GM18951 (cell line): ENCODE data around the gene TMEM80.
"Not testable (repeated sequence)": the region's sequence is repeated elsewhere in the genome, so short reads cannot be mapped to it uniquely, and the experiment has no call there.

ENCODE experiments used
- POLR2A ChIP-seq: IDR thresholded peaks from 4 replicates; pipeline ENCODE4 v1.6.1; 2011; ENCODE audit warnings: mild to moderate bottlenecking; ENCODE audit not compliant: insufficient read length, insufficient read depth; ENCODE audit errors: extremely low read depth
- in situ Hi-C: fragments of 300-500 bp; cut with MboI; formaldehyde crosslinking; loops from one replicate; pipeline ENCODE4 v1.12.0; 2022; ENCODE audit warnings: low sequenced_read_pairs, mixed read lengths, inconsistent platforms; ENCODE audit not compliant: unreplicated experiment

The TMEM80 gene

DNA sequence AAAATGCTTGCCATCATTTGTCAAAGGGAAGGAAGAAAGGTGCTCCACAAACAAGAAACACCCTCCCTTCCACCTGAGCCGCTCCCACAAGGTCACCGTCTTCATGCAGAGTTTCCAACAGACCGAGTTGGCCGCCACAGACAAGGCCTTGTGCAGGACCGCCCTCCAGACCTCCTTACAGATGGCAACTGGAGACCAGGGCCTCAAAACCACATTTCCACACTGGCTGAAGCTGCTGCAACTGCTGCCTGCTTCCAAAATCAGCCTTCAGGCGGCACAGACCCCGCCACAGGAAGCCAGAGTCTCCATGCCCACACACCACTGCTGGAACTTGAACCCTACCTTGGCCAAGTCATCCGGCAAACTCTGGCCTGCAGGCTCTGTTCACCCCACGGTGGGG is 6.9 kb upstream of the TMEM80 start:
- no peak for TF ChIP-seq POLR2A
- in situ Hi-C loops: no loop called here

DNA sequence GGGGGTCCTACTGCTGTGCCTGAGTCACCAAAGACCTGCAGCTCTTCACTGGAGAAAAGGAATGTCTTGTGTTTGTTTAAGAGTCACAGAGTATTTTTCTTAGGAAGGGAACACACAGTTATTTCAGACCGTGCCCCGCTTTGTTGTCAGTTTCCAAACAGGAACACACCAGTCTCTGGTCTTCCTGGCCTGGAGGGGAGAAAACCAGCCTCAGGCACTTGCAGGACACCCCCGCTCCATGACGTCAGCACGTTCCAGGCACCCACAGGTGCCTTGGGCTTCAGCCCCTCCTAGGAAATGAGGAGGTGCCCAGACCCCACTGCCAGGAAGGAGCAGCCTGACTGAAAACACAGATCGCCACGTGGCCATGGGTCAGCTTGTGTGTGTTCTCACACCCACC is 6.0 kb upstream of the TMEM80 start:
- TF ChIP-seq POLR2A: no peak
- in situ Hi-C loops: no loop called here

DNA sequence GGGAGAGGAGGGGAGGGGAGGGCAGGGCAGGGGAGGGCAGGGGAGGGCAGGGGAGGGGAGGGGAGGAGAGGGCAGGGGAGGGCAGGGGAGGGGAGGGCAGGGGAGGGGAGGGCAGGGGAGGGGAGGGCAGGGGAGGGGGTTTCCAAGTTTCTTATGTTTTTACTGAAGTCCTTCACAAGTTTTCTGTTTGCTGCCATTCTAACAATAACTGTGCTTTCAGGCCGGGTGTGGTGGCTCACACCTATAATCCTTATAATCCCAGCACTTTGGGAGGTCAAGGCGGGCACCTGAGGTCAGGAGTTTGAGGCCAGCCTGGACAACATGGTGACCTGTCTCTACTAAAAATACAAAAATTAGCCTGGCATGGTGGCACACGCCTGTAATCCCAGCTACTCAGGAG is 5.4 kb upstream of the TMEM80 start:
- in situ Hi-C loops: not testable (repeated sequence)

- no peak for TF ChIP-seq POLR2A
- in situ Hi-C loops: no loop called here
Observed at GRCh38 chr11:690738-691633, 4.6 kb upstream of the TMEM80 start.

- in situ Hi-C loops: no loop called here
- no peak for TF ChIP-seq POLR2A
Observed at GRCh38 chr11:691710-692590, 3.7 kb upstream of the TMEM80 start.

DNA sequence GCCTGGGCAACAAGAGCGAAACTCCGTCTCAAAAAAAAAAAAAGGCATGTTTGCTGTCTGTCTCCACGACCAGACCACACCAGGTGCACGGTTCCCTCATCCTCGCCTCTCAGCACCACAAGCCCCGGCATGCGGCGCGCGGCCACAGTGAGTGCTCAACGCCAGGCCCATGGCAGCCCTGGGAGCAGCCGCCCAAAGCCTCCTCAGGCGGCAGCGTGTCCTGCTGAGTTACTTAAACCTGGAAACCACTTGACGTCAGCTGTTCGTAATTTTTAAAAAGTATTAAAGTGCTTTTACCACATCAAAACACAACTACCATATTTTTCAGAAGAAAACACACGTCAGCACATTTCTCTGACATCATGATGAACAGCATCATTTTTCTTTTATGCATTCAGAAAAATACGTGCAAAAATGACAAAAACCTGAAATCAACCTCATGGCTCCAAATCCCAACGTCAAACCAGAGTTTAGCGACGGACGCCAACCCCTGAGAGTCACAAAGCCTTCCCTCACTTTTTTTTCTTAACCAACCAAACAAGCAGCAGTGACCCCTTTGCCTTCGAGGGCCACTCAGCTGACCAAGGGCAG is 2.7 kb upstream of the TMEM80 start:
- in situ Hi-C loops: no loop called here
- no peak for TF ChIP-seq POLR2A

DNA sequence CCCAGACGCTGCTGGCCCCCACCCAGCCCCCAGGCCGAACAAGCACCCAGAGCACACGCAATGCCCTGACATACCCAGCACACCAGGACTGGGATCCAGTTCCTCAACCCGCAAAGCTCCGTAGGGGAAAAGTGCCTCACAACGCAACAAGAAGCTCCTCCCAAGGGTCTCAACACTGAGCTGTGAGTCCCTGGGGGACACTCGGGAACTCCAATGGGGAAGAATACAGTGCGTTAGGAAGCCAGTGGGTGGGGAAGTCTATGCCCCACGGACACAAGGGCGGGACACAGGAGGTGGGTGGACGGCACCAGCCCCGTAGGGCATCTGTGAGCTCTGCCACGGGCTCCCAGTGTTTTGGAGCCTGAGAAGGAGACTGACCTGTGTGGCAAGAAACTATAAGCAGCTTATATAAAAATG is 2.2 kb upstream of the TMEM80 start:
- in situ Hi-C loops: no loop called here
- TF ChIP-seq POLR2A: no peak

- in situ Hi-C loops: no loop called here
- no peak for TF ChIP-seq POLR2A
Observed at GRCh38 chr11:693887-694562, 1.6 kb upstream of the TMEM80 start.

GRCh38 chr11:694563-695287 is 891 bp upstream of the TMEM80 start, which contains the start of gene DEAF1:
TSS of gene DEAF1 (minus strand) at chr11:695222. CDS start at chr11:695047, 175 bp downstream.
- in situ Hi-C loops: no loop called here

GRCh38 chr11:695288-695537 is 403 bp upstream of the TMEM80 start:
- in situ Hi-C loops: no loop called here
- no peak for TF ChIP-seq POLR2A

More at GRCh38 chr11:694563-695287, 891 bp upstream of the TMEM80 start, which contains the start of gene DEAF1:
- TF ChIP-seq POLR2A: peak; percentile 55

GRCh38 chr11:696955-697491 is 1.4 kb downstream of the TMEM80 start:
- in situ Hi-C loops: no loop called here
- no peak for TF ChIP-seq POLR2A

GRCh38 chr11:697811-698311 is 2.2 kb downstream of the TMEM80 start:
- no peak for TF ChIP-seq POLR2A
- in situ Hi-C loops: no loop called here
